SK-N-SH (cell line): ENCODE measurements around the gene TSBP1. TPM values are rescaled to one million over a fixed set of nuclear protein-coding genes. Genes with fewer than 3 reads are reported as not detected.

ENCODE experiments used
- CTCF ChIA-PET: fragments of 300-600, 350-600 bp; formaldehyde crosslinking; extraction: SDS; loops from one replicate; lab custom pipeline; 2021; lab: Yijun Ruan, JAX
- POLR2A ChIA-PET: fragments of 350-600 bp; sonication (Branson Sonifier 250); formaldehyde crosslinking; extraction: SDS; loops from one replicate; lab custom pipeline; 2020; ENCODE audit warnings: antibody characterized with exemption, inconsistent platforms; lab: Yijun Ruan, JAX
- DNase-seq: peaks from one replicate; pipeline ENCODE4 v3.0.0; 2012
- H2AFZ ChIP-seq: fragments of 200-600 bp; sonication (generic); 2 replicates; pipeline ENCODE4 v1.8.1; 2016; ENCODE audit warnings: antibody characterized with exemption, mild to moderate bottlenecking, low read depth
- H3F3A ChIP-seq: fragments of 200-600 bp; sonication (generic); replicated peaks from 2 replicates; pipeline ENCODE3; 2016; ENCODE audit warnings: antibody characterized with exemption, mild to moderate bottlenecking; ENCODE audit not compliant: insufficient read depth
- H3K27ac ChIP-seq, 2 experiments: fragments of 200-500 bp in 1 of 2; fragments of 200-600 bp in 1 of 2; sonication (Bioruptor generic) in 1 of 2; sonication (generic), shearing (Covaris generic) in 1 of 2; 2 replicates each; pipeline versions ENCODE4 v1.5.1 to v1.6.1; 2014 to 2016; ENCODE audit warnings: low read depth in 2 of 2, inconsistent platforms in 1 of 2, low read length in 1 of 2, mild to moderate bottlenecking in 1 of 2, mixed read lengths in 1 of 2
- H3K27me3 ChIP-seq: fragments of 200-600 bp; sonication (generic), shearing (Covaris generic); 2 replicates; pipeline ENCODE4 v1.6.1; 2016; ENCODE audit warnings: mixed run types; ENCODE audit not compliant: insufficient read depth
- H3K36me3 ChIP-seq, 2 experiments: fragments of 200-500 bp in 1 of 2; fragments of 200-600 bp in 1 of 2; sonication (Bioruptor generic) in 1 of 2; sonication (generic) in 1 of 2; replicated peaks in 1 of 2; 2 replicates each; pipeline versions ENCODE3 to v1.5.1; 2014 to 2016; ENCODE audit warnings: low read length in 1 of 2, mild to moderate bottlenecking in 1 of 2; ENCODE audit not compliant: insufficient read depth in 2 of 2, control insufficient read depth in 1 of 2
- H3K4me1 ChIP-seq, 2 experiments: fragments of 200-500 bp in 1 of 2; fragments of 200-600 bp in 1 of 2; sonication (Bioruptor generic) in 1 of 2; sonication (generic), shearing (Covaris generic) in 1 of 2; 2 replicates each; pipeline versions ENCODE4 v1.5.1 to v1.6.1; 2014 to 2016; ENCODE audit warnings: low read depth in 1 of 2, low read length in 1 of 2, mixed run types in 1 of 2; ENCODE audit not compliant: insufficient read depth in 2 of 2, control insufficient read depth in 1 of 2
- H3K4me2 ChIP-seq: fragments of 200-600 bp; sonication (generic), shearing (Covaris generic); 2 replicates; pipeline ENCODE4 v1.6.1; 2017; ENCODE audit warnings: mixed run types
- H3K4me3 ChIP-seq, 2 experiments: fragments of 200-500 bp in 1 of 2; fragments of 200-600 bp in 1 of 2; sonication (Bioruptor generic) in 1 of 2; sonication (generic), shearing (Covaris generic) in 1 of 2; 2 replicates each; pipeline versions ENCODE4 v1.5.1 to v1.8.1; 2014 to 2016; ENCODE audit warnings: low read depth in 2 of 2, inconsistent platforms in 1 of 2, low read length in 1 of 2, mild to moderate bottlenecking in 1 of 2, mixed read lengths in 1 of 2, moderate library complexity in 1 of 2
- H3K79me2 ChIP-seq: fragments of 200-600 bp; sonication (generic); 2 replicates; pipeline ENCODE4 v1.8.1; 2017; ENCODE audit warnings: mild to moderate bottlenecking; ENCODE audit not compliant: insufficient read depth
- H3K9ac ChIP-seq: fragments of 200-600 bp; sonication (generic); 2 replicates; pipeline ENCODE4 v1.6.1; 2017; ENCODE audit warnings: mixed run types
- H3K9me2 ChIP-seq: fragments of 200-600 bp; sonication (generic); 2 replicates; pipeline ENCODE4 v1.6.1; 2017; ENCODE audit warnings: mixed run types
- H3K9me3 ChIP-seq: fragments of 200-600 bp; sonication (generic); 2 replicates; pipeline ENCODE4 v1.6.1; 2017; ENCODE audit warnings: mixed run types, mild to moderate bottlenecking, moderate library complexity
- H4K20me1 ChIP-seq: fragments of 200-600 bp; sonication (generic); 2 replicates; pipeline ENCODE4 v1.6.1; 2017; ENCODE audit warnings: mild to moderate bottlenecking, mixed run types; ENCODE audit not compliant: insufficient read depth
- CHD2 ChIP-seq: fragments of 150-350 bp; IDR thresholded peaks from 2 replicates; pipeline ENCODE4 v1.6.1; 2018; ENCODE audit warnings: low read length; ENCODE audit not compliant: partially characterized antibody
- ELF1 ChIP-seq: IDR thresholded peaks from 2 replicates; pipeline ENCODE4 v1.4.0; 2012
- EP300 ChIP-seq, 2 experiments: IDR thresholded peaks; 2 replicates each; pipeline versions ENCODE4 v1.4.0 to v1.6.1; 2012; ENCODE audit warnings: borderline replicate concordance in 1 of 2, low read depth in 1 of 2, low read length in 1 of 2
- FOSL2 ChIP-seq: IDR thresholded peaks from 2 replicates; pipeline ENCODE4 v1.4.0; 2012; ENCODE audit warnings: low read depth, mild to moderate bottlenecking, moderate library complexity, borderline replicate concordance
- FOXJ3 ChIP-seq: sonication (generic); formaldehyde crosslinking; IDR thresholded peaks from 2 replicates; pipeline ENCODE4 v1.5.1; 2020; ENCODE audit warnings: mild to moderate bottlenecking, missing genetic modification reagents
- FOXM1 ChIP-seq: IDR thresholded peaks from 2 replicates; pipeline ENCODE4 v1.4.0; 2012; ENCODE audit warnings: low read depth, mild to moderate bottlenecking
- GABPA ChIP-seq: IDR thresholded peaks from 2 replicates; pipeline ENCODE4 v1.4.0; 2012; ENCODE audit warnings: low read depth, mild to moderate bottlenecking
- JUND ChIP-seq: IDR thresholded peaks from 2 replicates; pipeline ENCODE4 v1.4.0; 2012
- MAX ChIP-seq: IDR thresholded peaks from 2 replicates; pipeline ENCODE4 v1.4.0; 2012; ENCODE audit warnings: low read depth
- MXI1 ChIP-seq: IDR thresholded peaks from 2 replicates; pipeline ENCODE4 v1.6.1; 2012; ENCODE audit warnings: mild to moderate bottlenecking, low read depth, low read length, improper control_type of control experiment
- NFIC ChIP-seq: IDR thresholded peaks from 2 replicates; pipeline ENCODE4 v1.4.0; 2012; ENCODE audit warnings: borderline replicate concordance
- NRF1 ChIP-seq: IDR thresholded peaks from 2 replicates; pipeline ENCODE4 v1.6.1; 2012; ENCODE audit warnings: low read depth, mild to moderate bottlenecking, low read length
- POLR2AphosphoS5 ChIP-seq: IDR thresholded peaks from 2 replicates; pipeline ENCODE4 v1.6.1; 2012; ENCODE audit warnings: low read depth, low read length
- RCOR1 ChIP-seq: fragments of 150-350 bp; IDR thresholded peaks from 2 replicates; pipeline ENCODE4 v1.6.1; 2017; ENCODE audit warnings: antibody characterized with exemption, low read length
- RXRA ChIP-seq: IDR thresholded peaks from 2 replicates; pipeline ENCODE4 v1.4.0; 2012; ENCODE audit warnings: low read depth, mild to moderate bottlenecking, borderline replicate concordance
- TCF12 ChIP-seq: IDR thresholded peaks from 2 replicates; pipeline ENCODE4 v1.4.0; 2012
- TEAD4 ChIP-seq: IDR thresholded peaks from 2 replicates; pipeline ENCODE4 v1.4.0; 2012; ENCODE audit warnings: mild to moderate bottlenecking, borderline replicate concordance; ENCODE audit not compliant: insufficient read depth
- USF1 ChIP-seq: IDR thresholded peaks from 2 replicates; pipeline ENCODE4 v1.4.0; 2012; ENCODE audit warnings: low read depth, borderline replicate concordance
- USF2 ChIP-seq: fragments of 150-350 bp; IDR thresholded peaks from 2 replicates; pipeline ENCODE4 v1.6.1; 2017; ENCODE audit warnings: antibody characterized with exemption, low read length, low read depth, borderline replicate concordance
- WGBS: methylation state at CpG from one replicate; pipeline ENCODE4 v1.1.6; 2017; ENCODE audit warnings: low lambda C conversion rate; 5-methylcytosine and 5-hydroxymethylcytosine counted together
- polyA plus RNA-seq, 3 experiments: library from polyadenylated mRNA; depleted of rRNA; stranded (reverse); fragments of >200 nt; gene quantifications; 2 replicates each; pipeline ENCODE4 v1.2.3, GENCODE V29; 2012
- TF ChIP-seq, protein P1 (sequence below): IDR thresholded peaks from 2 replicates; pipeline ENCODE4 v1.4.0; 2012; ENCODE audit warnings: low read depth, borderline replicate concordance

TSBP1 gene
- polyA plus RNA-seq, 1 of the 3 experiments (the other 2 are of a cell fraction), result not detected

- Histone ChIP-seq H3K9ac (no peak overlapping the region), H3K79me2 (no peaks in the 10 kb centered on the region), H4K20me1 (no peaks in the 10 kb centered on the region), H3K27ac (no peak overlapping the region), H3K4me3 (no peak overlapping the region), H3K36me3 (no peaks in the 10 kb centered on the region), H3K9me2 (no peaks in the 10 kb centered on the region), H2AFZ (no peak overlapping the region), H3K4me1 (no peaks in the 10 kb centered on the region), H3F3A (peaks cover 3% of the 10 kb centered on the region), H3K9me3 (no peaks in the 10 kb centered on the region), H3K4me2 (no peak overlapping the region), H3K27me3 (peaks cover 54% of the 10 kb centered on the region)
- no peak for DNase-seq
- TF ChIP-seq GABPA (no peak), FOXM1 (no peak), NRF1 (no peak), MXI1 (no peak), POLR2AphosphoS5 (no peak), TEAD4 (no peak), RCOR1 (no peak), CHD2 (no peak), USF1 (no peak), ELF1 (no peak), MAX (no peak), RXRA (no peak)
- TF ChIP-seq, protein P1, sequence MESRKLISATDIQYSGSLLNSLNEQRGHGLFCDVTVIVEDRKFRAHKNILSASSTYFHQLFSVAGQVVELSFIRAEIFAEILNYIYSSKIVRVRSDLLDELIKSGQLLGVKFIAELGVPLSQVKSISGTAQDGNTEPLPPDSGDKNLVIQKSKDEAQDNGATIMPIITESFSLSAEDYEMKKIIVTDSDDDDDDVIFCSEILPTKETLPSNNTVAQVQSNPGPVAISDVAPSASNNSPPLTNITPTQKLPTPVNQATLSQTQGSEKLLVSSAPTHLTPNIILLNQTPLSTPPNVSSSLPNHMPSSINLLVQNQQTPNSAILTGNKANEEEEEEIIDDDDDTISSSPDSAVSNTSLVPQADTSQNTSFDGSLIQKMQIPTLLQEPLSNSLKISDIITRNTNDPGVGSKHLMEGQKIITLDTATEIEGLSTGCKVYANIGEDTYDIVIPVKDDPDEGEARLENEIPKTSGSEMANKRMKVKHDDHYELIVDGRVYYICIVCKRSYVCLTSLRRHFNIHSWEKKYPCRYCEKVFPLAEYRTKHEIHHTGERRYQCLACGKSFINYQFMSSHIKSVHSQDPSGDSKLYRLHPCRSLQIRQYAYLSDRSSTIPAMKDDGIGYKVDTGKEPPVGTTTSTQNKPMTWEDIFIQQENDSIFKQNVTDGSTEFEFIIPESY, result no peak
- POLR2A ChIA-PET, result no interaction called here
- CTCF ChIA-PET, result no interaction called here
- WGBS, result 22% methylated on average over 5 of the region's 5 CpGs
Observed at GRCh38 chr6:32410906-32411305, 39.2 kb upstream of the TSBP1 start.

DNA sequence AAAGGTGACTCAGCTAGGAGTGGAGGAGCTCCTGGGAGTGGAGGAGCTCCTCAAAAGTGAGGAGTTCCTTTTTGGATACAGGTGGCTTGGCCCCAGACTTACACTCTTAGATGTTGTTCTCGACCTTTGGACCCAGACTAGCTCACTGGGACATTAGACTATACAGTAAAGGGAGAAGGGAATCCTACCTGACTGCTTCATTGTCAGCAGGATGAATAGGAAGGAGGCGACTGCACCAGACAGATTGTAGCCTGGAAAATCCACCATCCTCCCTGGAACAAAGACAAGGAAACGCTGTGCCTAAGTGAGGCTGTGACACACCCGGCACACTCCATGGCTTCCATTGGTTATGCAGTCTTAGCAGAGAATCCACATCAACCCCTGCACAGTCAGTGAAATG, 35.2 kb upstream of the TSBP1 start, which contains the start of gene BTNL2:
BTNL2 (minus strand) TSS at position 325 of the 400 bp plus-strand sequence; CDS start at position 267, 58 bp downstream.
- peaks cover 41% of the 10 kb centered on the region; the same call in 1 of the 2 replicates for H3K27me3 ChIP-seq
- no peaks in the 10 kb centered on the region for H3K36me3 ChIP-seq
- H3K9me3 ChIP-seq, result no peaks in the 10 kb centered on the region
- H3F3A ChIP-seq, result no peaks in the 10 kb centered on the region
- no peak within 1 kb of the TSS for H3K4me3 ChIP-seq
- no peak within 1 kb of the TSS for H3K4me2 ChIP-seq
- ChIA-PET CTCF (interaction anchor here (0.9 to 1.5 kb wide), 5 partner anchors 8 to 461 kb away, joined by 3 to 7 read pairs (median 4); partner anchors contain the start of gene TAP2), POLR2A (no interaction called here)
- H3K9me2 ChIP-seq, result no peaks in the 10 kb centered on the region
- no peak within 1 kb of the TSS for H2AFZ ChIP-seq
- no peaks in the 10 kb centered on the region for H4K20me1 ChIP-seq
- DNase-seq, result no peak
- TF ChIP-seq GABPA (no peak), JUND (no peak), FOXJ3 (CRISPR knock-in tag) (no peak), TCF12 (no peak), CHD2 (no peak), RCOR1 (no peak), FOSL2 (no peak), EP300 (IDR thresholded peaks at IDR 0.05; ENCODE audit: borderline replicate concordance in 1 of 2, low read depth in 1 of 2, low read length in 1 of 2) (no peak), NRF1 (no peak), NFIC (no peak), MXI1 (no peak), USF2 (no peak), ELF1 (no peak), MAX (no peak)
- TF ChIP-seq, protein P1, result no peak
- no peaks in the 10 kb centered on the region for H3K79me2 ChIP-seq
- H3K9ac ChIP-seq, result no peak within 1 kb of the TSS
- no peak within 1 kb of the TSS for H3K27ac ChIP-seq
- H3K4me1 ChIP-seq, result no peaks in the 10 kb centered on the region
- WGBS, result 11% methylated on average over 4 of the region's 4 CpGs
